Neutrophil (primary cell): Measurements from ENCODE around the gene GTSF1L.

Experiments
- H3K27ac ChIP-seq: fragments of 200-600 bp; sonication (generic); 2 replicates; pipeline ENCODE4 v1.5.1; 2016; ENCODE audit warnings: mild to moderate bottlenecking, moderate library complexity
- H3K27me3 ChIP-seq: fragments of 200-600 bp; sonication (generic); 2 replicates; pipeline ENCODE4 v1.6.0; 2016; ENCODE audit warnings: mild to moderate bottlenecking
- H3K36me3 ChIP-seq: fragments of 200-600 bp; sonication (generic); 2 replicates; pipeline ENCODE4 v1.5.1; 2017
- H3K4me1 ChIP-seq, 2 experiments: fragments of 200-600 bp in 1 of 2; sonication (generic) in 1 of 2; 1 replicate in 1 of 2; 2 replicates in 1 of 2; pipeline versions ENCODE4 v1.5.1 to v1.6.1; 2013 to 2016; ENCODE audit warnings: low read depth in 1 of 2, low read length in 1 of 2, mild to moderate bottlenecking in 1 of 2, moderate library complexity in 1 of 2; ENCODE audit not compliant: control insufficient read depth in 1 of 2, insufficient read depth in 1 of 2
- H3K4me3 ChIP-seq, 2 experiments: fragments of 200-600 bp in 1 of 2; sonication (generic) in 1 of 2; 1 replicate in 1 of 2; 2 replicates in 1 of 2; pipeline ENCODE4 v1.5.1; 2013 to 2016; ENCODE audit warnings: low read depth in 1 of 2, low read length in 1 of 2, mild to moderate bottlenecking in 1 of 2, moderate library complexity in 1 of 2
- H3K9me3 ChIP-seq: fragments of 200-600 bp; sonication (generic); 2 replicates; pipeline ENCODE4 v1.5.1; 2016
- TF ChIP-seq, protein P1 (sequence below): fragments of 200-600 bp; sonication (generic); IDR thresholded peaks from 2 replicates; pipeline ENCODE4 v1.5.1; 2016; ENCODE audit warnings: antibody characterized with exemption

The GTSF1L gene

DNA sequence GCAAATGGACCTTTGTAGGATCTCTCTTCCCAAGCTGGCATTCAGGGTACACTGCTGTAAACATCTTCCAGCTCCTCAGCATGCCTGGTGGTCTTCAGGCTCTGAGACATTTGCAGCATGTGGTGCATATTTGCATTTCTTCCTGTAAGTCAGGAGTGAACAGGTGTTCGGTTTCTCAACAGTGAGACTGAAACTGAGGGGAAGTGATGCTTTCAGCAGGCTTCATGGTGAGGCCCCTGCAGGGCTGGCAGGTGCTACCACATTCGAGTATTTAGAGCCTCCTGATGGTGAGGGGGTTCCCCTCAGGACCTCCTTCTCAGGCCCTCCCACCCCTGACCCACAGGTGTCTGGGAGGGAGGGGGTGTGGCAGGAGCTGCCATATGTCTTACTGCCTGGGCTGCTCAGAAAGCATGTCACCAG lies 44.8 kb downstream of the GTSF1L start:
- Histone ChIP-seq H3K9me3 (no peaks in the 10 kb centered on the region), H3K36me3 (peaks cover 19% of the 10 kb centered on the region), H3K4me1 (no peaks in the 10 kb centered on the region), H3K4me3 (no peak overlapping the region), H3K27me3 (no peaks in the 10 kb centered on the region), H3K27ac (no peak overlapping the region)
- TF ChIP-seq, protein P1, sequence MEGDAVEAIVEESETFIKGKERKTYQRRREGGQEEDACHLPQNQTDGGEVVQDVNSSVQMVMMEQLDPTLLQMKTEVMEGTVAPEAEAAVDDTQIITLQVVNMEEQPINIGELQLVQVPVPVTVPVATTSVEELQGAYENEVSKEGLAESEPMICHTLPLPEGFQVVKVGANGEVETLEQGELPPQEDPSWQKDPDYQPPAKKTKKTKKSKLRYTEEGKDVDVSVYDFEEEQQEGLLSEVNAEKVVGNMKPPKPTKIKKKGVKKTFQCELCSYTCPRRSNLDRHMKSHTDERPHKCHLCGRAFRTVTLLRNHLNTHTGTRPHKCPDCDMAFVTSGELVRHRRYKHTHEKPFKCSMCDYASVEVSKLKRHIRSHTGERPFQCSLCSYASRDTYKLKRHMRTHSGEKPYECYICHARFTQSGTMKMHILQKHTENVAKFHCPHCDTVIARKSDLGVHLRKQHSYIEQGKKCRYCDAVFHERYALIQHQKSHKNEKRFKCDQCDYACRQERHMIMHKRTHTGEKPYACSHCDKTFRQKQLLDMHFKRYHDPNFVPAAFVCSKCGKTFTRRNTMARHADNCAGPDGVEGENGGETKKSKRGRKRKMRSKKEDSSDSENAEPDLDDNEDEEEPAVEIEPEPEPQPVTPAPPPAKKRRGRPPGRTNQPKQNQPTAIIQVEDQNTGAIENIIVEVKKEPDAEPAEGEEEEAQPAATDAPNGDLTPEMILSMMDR = no peak

DNA sequence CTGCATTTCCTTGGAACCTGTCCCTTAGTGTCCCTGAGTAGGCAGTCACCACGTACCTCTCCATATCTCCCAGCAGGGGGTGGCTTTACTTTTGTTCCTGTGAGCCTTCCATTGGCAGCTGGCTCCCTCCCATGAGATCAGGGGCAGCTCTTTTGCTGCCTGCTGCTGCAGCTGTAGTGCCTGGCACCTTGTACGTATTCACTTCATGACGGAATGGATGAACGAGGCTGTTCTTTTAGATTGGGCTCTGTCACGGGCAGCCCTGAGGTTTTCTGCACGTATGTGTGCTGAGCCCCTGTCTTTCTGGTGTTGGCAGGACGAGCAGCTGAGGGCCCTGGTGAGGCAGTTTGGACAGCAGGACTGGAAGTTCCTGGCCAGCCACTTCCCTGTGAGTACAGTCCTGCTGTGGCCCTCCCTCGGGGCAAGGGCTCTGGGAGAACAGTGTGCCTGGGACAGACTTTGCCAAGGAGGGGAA lies 45.3 kb downstream of the GTSF1L start:
- TF ChIP-seq, protein P1 = no peak
- no peak overlapping the region for H3K27ac ChIP-seq
- no peaks in the 10 kb centered on the region for H3K9me3 ChIP-seq
- H3K36me3 ChIP-seq = peaks cover 15% of the 10 kb centered on the region
- no peaks in the 10 kb centered on the region for H3K4me1 ChIP-seq
- H3K4me3 ChIP-seq = no peak overlapping the region
- no peaks in the 10 kb centered on the region for H3K27me3 ChIP-seq

DNA sequence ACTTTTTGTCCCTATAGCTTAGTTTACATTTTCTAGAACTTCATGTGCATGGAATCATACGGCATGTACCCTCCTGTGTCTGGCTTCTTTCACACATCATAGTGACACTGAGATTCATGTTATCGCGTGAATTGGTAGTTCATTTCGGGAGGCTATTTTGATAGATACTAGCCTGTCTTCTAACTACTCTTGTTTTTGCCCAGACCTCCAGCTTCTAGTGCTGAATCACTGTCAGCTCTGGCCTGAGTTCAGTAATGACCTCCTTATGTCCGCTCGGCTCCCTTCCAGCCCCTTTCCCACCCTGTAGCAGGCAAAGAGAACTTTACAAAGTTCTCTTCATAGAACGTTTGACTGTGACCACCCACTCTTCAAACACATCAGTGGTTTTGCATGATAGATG lies 45.8 kb downstream of the GTSF1L start:
- TF ChIP-seq, protein P1 = no peak
- Histone ChIP-seq H3K9me3 (no peaks in the 10 kb centered on the region), H3K4me1 (no peaks in the 10 kb centered on the region), H3K4me3 (no peak overlapping the region), H3K27me3 (no peaks in the 10 kb centered on the region), H3K36me3 (peaks cover 11% of the 10 kb centered on the region), H3K27ac (no peak overlapping the region)

DNA sequence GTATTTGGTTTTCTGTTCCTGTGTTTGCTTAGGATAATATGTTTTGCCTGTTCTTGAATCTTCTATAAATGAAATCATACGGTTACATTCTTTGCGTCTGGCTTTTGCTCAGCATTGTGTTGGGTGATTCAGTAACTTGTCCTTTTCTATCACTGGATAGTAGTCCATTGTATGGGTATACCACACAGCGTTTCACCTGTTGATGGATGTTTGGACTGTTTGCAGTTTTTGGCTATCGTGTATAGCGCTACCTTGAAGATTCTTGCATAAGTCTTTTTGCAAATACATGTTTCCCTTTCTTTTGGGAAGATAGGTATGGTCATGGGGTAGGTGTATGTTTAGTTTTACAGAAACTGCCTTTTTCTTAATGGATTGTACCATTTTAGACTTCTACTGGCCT lies 50.4 kb downstream of the GTSF1L start:
- H3K4me1 ChIP-seq = no peaks in the 10 kb centered on the region
- H3K27ac ChIP-seq = no peak overlapping the region
- peaks cover 7% of the 10 kb centered on the region for H3K36me3 ChIP-seq
- TF ChIP-seq, protein P1 = no peak
- no peak overlapping the region for H3K4me3 ChIP-seq
- no peaks in the 10 kb centered on the region for H3K9me3 ChIP-seq
- no peaks in the 10 kb centered on the region for H3K27me3 ChIP-seq
